GM19351 (cell line): ENCODE data around the gene SYNGR3.
A peak's percentile ranks its signal among the peaks of the same experiment; 100 is the strongest.

Experiments used
- ATAC-seq: cut with Tn5 transposase; IDR thresholded peaks from one replicate; pipeline ENCODE4 v1.9.1; 2021; ENCODE audit warnings: mild to moderate bottlenecking, moderate library complexity; ENCODE audit not compliant: unreplicated experiment

SYNGR3 gene

GRCh38 chr16:1991135-1991551, 1.4 kb downstream of the SYNGR3 start:
- no peak for ATAC-seq

- no peak for ATAC-seq
Measured at GRCh38 chr16:1991588-1991947, 1.8 kb downstream of the SYNGR3 start.

DNA sequence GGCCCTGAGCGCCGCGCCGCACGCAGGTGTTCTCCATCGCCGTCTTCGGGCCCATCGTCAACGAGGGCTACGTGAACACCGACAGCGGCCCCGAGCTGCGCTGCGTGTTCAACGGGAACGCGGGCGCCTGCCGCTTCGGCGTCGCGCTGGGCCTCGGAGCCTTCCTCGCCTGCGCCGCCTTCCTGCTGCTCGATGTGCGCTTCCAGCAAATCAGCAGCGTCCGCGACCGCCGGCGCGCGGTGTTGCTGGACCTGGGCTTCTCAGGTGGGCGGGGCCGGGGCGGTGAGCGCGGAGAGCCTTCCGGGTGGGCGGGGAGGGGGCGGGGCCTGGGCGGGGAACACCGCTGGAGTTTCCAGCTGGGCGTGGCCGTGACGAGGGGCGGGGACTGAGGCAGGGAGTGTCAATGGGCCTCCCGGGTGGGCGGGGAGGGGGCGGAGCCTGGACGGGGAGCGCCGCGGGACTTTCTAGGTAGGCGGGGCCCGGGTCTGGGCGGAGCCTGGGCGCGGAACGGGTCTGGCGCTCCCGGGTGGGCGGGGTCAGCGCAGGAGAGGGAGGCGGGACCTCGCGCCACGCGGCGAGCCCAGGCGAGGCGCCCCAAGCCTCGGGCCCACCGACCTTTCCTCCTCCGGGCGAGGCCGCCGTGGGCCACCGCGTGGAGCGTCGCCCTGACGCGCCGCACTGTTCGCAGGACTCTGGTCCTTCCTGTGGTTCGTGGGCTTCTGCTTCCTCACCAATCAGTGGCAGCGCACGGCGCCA, 2.4 kb downstream of the SYNGR3 start:
- peak; percentile 49 for ATAC-seq

GRCh38 chr16:1992704-1993317, 3.0 kb downstream of the SYNGR3 start:
- no peak for ATAC-seq

GRCh38 chr16:1993731-1994131, 4.0 kb downstream of the SYNGR3 start:
- no peak for ATAC-seq

DNA sequence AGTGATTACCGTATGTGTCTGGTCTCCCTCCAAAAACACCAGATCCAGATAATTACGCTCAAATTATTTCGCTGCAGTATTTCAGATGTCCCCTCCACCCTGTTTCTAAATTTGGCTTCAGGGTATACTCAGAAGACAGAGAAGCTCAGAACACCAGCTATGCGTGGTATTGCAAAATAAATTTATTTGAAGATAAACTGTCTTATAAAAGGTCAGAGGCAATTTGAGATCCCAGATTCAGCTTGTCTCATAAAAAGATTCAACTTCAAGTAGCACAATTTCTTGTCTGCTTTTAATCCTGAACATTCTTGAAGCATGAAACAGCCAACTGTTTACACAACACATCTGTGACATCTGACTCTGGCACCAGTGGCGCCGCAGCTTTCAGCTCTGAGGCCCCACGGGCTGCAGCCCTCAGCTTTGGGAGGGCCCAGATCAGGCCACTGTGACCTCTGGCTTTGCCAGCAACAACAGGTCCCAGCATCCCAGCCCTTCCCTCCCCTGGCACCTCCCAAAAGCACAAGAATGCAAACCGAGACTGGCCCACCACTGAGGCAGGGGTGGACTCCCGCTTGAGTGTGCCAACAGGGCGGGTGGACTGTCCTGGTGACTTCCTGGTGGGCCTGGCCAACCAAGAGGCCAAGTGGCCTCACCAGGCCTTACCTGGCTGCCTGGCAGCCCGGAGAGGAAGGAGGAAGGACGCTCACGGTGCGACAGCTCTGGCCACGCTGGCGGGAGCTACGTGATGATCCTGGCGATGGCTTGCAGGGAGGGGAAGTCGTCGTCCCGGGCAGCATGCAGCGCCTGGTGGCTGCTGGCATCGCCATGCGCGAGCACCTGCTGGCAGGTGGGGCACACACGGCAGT, 8.0 kb downstream of the SYNGR3 start:
- ATAC-seq = no peak

- no peak for ATAC-seq
Measured at GRCh38 chr16:1998360-1998835, 8.6 kb downstream of the SYNGR3 start.

DNA sequence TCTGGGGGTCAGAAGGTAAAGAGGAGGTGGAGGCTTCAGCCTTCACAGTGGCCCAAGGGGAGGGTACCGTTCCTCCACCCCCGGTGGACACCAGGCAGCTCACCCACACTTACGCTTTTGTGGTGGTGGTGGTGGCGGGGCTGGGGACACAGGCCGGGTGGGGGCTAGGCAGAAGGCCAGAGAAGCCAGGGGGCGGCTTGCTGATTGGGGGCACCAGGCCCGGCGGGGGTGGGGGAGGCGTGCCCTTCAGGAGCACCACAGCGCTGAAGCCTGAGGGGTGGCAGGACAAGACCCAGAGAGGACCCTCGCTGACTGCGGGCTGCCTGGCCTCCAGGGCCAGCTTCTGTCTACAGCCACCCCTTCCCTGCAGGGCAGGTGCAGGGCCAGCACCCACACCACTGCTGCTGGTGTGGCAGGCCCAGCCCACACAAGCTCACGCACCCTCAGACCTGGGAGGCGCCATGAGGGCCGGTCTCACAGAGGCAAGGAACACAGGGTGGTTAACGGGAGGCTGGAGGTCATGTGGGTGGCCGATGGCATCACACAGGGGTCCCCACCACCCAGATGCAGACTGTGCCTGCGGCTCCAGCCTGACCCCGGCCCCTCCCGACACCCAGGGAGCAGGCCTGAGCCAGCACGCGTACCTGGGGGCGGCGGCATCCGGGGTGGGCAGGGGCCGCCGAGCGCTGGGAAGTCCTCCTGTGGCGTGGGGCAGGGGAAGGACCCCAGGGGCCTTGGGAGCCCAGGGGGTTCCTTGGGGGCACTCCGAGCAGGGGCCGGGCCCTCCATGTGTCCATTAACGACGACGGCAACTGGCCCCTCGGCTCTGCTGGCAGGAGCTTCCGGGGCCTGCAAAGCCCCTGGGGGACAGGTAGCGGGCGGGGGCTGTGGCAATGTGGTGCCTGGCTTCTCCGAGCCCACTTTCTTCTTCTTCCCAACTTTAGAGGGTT, 9.4 kb downstream of the SYNGR3 start:
- ATAC-seq = no peak

DNA sequence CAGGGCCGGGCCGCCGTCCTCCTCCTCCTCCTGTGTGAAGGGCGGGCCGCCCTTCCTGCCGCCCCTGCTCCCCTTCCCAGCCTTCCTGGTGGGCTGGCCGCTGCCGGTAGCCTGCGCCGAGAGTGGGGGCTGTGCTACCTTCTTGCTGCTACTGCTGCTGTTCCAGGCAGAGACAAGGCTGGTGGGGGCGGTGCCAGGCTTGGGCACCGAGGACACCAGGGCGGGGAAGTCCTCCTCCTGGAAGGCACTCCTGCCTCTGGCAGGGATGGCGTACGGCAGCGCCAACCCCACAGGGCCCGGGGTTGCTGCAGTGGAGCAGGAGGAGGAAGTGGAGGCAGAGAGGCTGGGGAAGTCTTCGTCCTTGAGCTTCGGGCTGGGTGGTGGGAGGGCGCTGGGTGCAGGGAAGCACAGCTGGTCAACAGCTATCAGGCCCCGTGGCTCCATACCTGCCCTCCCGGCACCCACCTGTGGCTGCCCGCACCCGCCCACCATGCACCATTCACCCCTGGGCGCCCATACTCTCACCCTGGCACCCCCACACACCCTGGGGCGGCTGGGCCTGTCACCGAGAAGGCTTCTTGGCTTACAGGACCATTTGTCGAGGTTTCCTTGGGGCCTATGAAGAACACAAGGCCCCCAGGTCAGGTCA, 10.2 kb downstream of the SYNGR3 start:
- ATAC-seq = no peak

GRCh38 chr16:2001035-2001434, 11.3 kb downstream of the SYNGR3 start:
- ATAC-seq = no peak

- no peak for ATAC-seq
Measured at GRCh38 chr16:2001456-2002355, 11.9 kb downstream of the SYNGR3 start.

DNA sequence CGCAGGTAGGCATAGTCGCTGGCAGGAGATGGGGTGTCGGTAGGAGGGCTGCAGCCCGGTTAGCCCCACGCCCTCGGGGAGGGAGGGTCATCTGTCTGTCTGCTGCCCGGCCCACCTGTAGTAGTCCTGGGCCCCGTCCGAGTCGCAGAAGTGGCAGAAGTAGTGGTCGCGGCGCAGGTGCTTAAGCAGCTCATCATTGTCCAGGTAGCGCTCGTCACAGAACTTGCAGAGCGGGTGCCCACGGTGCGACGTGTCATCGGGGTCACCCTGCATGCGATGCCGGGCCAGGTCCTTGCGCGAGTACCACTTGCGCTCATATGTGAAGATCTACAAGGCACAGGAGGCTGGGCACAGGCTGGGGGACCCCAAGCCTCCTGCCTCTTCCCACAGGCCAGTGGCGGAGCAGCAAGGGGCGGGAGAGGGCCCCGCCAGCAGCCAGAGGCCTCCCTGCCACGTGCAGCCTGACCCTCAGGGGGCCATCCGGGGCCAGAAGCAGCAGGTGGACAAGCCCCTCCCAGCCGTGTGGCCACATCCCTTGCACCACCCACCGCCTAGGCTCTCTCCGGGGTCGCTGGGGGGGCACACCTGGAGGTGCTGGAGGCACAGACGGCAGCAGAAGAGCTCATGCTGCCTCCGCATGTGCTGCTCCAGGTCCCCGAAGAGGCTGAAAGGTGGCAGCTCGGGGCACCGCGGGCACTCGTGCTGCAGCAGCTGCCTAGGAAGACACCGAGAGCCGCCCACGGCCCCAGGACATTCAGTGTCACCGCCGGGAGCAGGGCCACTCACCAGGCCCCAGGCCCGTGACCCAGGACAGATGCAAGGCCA, 12.8 kb downstream of the SYNGR3 start:
- no peak for ATAC-seq

GRCh38 chr16:2003231-2003826, 13.6 kb downstream of the SYNGR3 start:
- ATAC-seq = no peak

GRCh38 chr16:2003827-2004641, 14.3 kb downstream of the SYNGR3 start:
- peak; percentile 70 for ATAC-seq

GRCh38 chr16:2004795-2005517, 15.2 kb downstream of the SYNGR3 start:
- ATAC-seq = no peak

- ATAC-seq = no peak
Measured at GRCh38 chr16:2005646-2006045, 15.9 kb downstream of the SYNGR3 start.
